GM20000 (cell line): Measurements from ENCODE around the gene SSNA1.

Source experiments
- DNase-seq: peaks from one replicate; pipeline ENCODE4 v3.0.0; 2012; ENCODE audit warnings: low spot score
- TF ChIP-seq, protein P1 (sequence below): IDR thresholded peaks from 2 replicates; pipeline ENCODE4 v1.5.1; 2012; ENCODE audit warnings: mild to moderate bottlenecking, control low read depth; ENCODE audit errors: extremely low read depth, missing control alignments

The SSNA1 gene

DNA sequence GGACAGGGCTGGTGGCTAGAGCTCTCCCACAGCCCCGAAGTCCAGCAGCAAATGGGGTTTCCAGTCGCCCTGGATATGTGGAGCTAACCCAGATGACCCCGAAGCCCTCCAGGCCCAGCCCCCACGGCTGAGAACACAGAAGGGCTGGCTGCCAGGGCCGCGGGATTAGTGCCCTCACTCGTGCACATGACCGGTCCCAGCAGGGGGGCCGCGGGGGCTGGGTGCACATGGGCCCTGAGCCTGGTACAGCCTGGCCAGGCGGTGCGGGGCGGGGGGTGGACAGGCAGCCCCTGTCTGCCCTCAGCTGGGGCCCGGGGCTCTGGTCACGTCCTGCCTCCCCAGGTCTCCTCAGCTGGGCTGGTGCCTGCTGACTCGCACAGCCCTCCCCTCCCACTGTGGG lies 5.9 kb downstream of the SSNA1 start:
- DNase-seq, result no peak
- TF ChIP-seq, protein P1, sequence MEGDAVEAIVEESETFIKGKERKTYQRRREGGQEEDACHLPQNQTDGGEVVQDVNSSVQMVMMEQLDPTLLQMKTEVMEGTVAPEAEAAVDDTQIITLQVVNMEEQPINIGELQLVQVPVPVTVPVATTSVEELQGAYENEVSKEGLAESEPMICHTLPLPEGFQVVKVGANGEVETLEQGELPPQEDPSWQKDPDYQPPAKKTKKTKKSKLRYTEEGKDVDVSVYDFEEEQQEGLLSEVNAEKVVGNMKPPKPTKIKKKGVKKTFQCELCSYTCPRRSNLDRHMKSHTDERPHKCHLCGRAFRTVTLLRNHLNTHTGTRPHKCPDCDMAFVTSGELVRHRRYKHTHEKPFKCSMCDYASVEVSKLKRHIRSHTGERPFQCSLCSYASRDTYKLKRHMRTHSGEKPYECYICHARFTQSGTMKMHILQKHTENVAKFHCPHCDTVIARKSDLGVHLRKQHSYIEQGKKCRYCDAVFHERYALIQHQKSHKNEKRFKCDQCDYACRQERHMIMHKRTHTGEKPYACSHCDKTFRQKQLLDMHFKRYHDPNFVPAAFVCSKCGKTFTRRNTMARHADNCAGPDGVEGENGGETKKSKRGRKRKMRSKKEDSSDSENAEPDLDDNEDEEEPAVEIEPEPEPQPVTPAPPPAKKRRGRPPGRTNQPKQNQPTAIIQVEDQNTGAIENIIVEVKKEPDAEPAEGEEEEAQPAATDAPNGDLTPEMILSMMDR, result no peak

DNA sequence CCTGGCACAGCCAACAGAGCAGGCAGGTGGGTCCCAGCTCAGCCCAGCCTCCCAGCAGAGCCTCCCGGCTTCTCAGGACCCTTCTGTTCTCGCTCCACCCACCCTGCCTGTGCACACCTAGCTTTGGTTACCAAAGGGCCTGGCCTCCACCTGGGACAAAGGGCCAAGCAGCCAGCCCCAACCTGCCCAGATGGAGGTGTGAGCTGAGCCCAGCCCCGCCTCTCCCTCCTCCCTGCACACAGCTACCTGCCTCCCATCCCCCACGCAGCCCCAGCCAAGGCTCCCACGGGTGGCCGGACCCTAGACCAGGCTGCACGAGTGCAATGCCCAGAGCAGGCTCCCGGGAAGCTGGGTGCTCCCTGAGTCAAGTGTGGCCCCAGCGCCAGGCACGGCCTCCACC lies 6.4 kb downstream of the SSNA1 start:
- TF ChIP-seq, protein P1, result no peak
- DNase-seq, result no peak

DNA sequence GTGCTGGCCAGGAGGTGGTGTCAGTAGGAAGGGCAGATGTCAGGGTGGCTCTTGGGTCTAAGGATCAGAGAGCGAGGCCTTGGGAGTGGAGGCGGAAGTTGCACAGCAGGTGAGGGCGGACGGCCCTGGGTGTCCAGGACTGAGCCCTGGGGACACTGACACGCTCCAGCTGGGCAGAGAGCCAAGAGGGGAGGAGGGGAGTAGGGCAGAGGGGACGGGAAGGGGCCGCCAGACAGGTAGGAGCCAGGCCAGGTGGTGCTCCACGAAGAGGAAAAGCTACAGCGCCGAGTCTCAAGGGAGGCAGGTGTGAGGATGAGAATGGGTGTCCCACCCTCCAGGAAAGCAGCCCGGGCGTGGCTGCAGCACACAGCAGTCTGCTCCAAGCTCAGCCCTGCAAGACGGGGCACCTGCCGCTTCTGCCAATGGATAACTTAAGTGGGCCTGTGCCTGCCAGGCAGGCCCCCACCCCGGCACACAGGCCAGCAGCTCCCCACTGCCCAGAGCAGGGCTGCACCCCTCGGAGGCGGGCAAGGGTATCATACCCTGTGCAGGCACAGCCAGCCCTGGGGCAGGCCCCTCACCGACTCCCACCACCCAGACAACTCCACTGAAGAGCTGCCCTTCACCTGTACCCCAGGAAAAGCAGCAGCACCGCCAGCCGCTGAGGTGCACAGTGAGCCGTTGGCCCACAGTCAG lies 7.2 kb downstream of the SSNA1 start:
- TF ChIP-seq, protein P1, result no peak
- no peak for DNase-seq

DNA sequence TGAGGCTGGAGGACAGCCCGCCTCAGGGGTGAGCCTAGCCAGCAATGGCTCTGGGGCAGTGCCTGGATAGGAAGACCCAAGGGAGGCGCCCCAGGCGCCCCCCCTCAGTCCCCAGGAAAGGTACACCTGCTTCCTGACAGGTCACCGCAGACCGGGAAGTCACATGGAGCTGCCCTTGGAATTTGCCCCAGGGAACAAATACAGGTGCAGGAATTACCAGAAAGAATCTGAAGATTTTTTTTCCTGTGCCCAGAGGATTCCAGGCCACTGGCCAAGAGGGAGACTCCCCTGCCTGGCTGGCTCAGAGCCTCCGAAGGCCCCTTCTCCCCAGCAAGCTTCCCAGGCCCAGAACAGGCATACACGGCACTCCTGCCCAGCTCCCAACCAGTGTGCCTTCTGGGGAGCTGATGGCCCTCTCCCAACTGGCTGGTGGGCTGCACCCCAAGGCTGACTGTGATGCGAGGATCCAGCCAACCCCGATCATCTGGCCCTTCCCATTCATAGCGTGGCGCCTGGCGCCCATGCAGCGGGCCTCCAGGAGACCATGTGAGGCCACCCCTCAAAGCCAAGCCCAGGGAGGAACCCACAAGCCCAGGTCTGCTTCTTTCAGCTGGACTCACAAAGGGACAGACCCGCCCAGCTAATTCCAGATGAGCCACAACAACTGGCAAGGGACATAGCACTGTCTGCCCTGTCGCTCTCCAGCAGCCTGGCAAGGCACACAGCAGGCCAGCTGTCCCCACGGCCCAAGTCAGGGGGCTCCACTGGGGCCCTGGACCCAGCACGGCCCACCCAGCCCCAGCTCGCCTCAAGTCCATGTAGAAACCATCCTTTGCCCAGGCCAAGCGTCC lies 9.8 kb downstream of the SSNA1 start:
- TF ChIP-seq, protein P1, result no peak
- no peak for DNase-seq

DNA sequence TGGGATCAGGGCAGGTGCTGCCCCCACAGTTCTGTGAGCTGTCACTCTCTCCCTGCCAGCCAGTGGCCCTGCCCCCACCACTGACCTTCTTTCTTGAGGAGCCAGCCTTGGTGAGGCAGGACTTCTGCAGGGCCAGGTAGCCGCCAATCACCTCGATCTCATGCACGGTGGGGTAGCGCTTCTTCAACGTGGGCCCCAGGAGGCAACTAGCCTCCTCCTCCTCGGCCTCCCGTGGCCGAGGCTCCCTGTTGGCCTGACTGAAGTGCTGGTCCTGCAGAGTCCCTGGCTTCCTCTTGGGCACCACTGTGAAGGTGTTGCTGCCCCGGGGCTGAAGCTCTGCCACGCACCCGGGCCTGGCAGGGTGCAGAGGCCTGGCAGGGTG lies 10.4 kb downstream of the SSNA1 start:
- TF ChIP-seq, protein P1, result no peak
- no peak for DNase-seq

DNA sequence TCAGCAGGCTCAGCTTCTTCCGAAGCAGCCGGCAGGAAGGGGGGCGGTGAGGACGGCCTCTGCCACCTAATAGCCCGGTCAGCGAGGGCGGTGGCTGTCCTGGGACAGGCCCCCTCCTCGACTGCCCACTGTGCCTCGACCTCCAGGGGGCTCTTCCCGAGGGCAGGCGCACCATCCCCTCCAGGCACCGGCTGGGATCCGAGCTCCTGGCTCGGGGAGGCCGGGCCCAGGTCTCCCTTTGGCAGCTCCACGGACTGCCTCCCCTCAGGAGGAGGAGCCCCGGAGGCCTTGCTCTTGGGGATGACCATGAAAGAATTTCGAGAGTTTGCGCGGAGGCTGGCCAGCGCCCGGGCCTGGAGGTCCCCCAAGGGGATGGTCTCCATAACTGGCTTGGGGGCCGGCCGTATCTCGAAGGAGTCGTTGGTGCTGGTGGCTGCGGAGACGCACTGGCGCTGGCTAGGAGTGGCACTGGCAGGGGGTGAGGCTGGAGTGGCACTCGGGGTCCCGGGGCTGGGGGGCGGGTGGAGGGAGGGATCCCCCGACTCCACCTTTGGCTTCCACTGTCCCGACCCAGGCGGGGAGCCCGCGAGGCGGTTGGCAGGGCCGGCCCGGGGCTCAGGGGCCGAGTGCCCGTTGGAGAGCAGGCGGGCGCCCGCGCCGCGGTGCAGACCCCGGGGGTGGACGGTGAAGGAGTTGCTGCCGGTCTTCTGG lies 11.1 kb downstream of the SSNA1 start:
- TF ChIP-seq, protein P1, result no peak
- DNase-seq, result no peak
